ENCODE results near the gene CIZ1. TPM values are rescaled to one million over a fixed set of nuclear protein-coding genes. Genes with fewer than 3 reads are reported as not detected.
A peak's percentile ranks its signal among the peaks of the same experiment; 100 is the strongest.

The CIZ1 gene
- total and polyA plus RNA-seq, 4 donors = 18.5 to 157 (median 90.8) TPM

- DNase-seq (ENCODE audit: low read depth in 4 of 6, low spot score in 6 of 6) = no peak
- Histone ChIP-seq H3K36me3 (ENCODE audit: control insufficient read depth, insufficient read depth, low read length) (peaks cover 78% of the 10 kb centered on the region), H3K9me3 (ENCODE audit: control insufficient read depth, insufficient read depth, low read length) (no peaks in the 10 kb centered on the region), H3K4me1 (ENCODE audit: control insufficient read depth, insufficient read depth, low read length) (peaks cover 11% of the 10 kb centered on the region), H3K4me3 (ENCODE audit: low read depth, low read length) (no peak overlapping the region), H3K27ac (ENCODE audit: low read depth, low read length) (no peak overlapping the region), H3K27me3 (ENCODE audit: control insufficient read depth, insufficient read depth, low read length) (no peaks in the 10 kb centered on the region)
- 95% methylated on average over 9 of the region's 13 CpGs for WGBS (ENCODE audit: insufficient coverage)
Measured at GRCh38 chr9:128222880-128223670, 31.7 kb upstream of the CIZ1 start.

- 91% methylated on average over 9 of the region's 10 CpGs for WGBS (ENCODE audit: insufficient coverage)
- Histone ChIP-seq H3K27ac (ENCODE audit: low read depth, low read length) (no peak overlapping the region), H3K27me3 (ENCODE audit: control insufficient read depth, insufficient read depth, low read length) (no peaks in the 10 kb centered on the region), H3K36me3 (ENCODE audit: control insufficient read depth, insufficient read depth, low read length) (peaks cover 76% of the 10 kb centered on the region), H3K4me1 (ENCODE audit: control insufficient read depth, insufficient read depth, low read length) (peaks cover 20% of the 10 kb centered on the region), H3K9me3 (ENCODE audit: control insufficient read depth, insufficient read depth, low read length) (no peaks in the 10 kb centered on the region), H3K4me3 (ENCODE audit: low read depth, low read length) (no peak overlapping the region)
- DNase-seq (ENCODE audit: low read depth in 4 of 6, low spot score in 6 of 6) = no peak
Measured at GRCh38 chr9:128222026-128222425, 30.7 kb upstream of the CIZ1 start.

DNA sequence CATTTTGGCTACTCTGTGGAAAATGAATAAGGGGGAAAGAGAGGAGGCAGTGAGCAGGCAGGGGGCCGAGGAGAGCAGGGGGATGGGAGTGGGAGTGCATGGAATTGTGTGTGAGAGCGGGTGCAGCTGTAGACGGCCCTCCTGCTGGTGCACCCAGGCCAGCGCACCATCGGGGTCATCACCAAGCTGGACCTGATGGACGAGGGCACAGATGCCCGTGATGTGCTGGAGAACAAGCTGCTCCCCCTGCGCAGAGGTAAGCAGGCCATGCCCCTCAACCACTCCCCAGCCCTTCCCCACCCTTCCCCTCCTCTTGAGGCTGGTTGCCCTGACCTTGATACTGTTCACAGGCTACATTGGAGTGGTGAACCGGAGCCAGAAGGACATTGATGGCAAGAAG, 28.5 kb upstream of the CIZ1 start:
- H3K9me3 ChIP-seq (ENCODE audit: control insufficient read depth, insufficient read depth, low read length) = no peaks in the 10 kb centered on the region
- peaks cover 38% of the 10 kb centered on the region for H3K4me1 ChIP-seq (ENCODE audit: control insufficient read depth, insufficient read depth, low read length)
- H3K27me3 ChIP-seq (ENCODE audit: control insufficient read depth, insufficient read depth, low read length) = no peaks in the 10 kb centered on the region
- peaks cover 64% of the 10 kb centered on the region for H3K36me3 ChIP-seq (ENCODE audit: control insufficient read depth, insufficient read depth, low read length)
- H3K4me3 ChIP-seq (ENCODE audit: low read depth, low read length) = no peak overlapping the region
- H3K27ac ChIP-seq (ENCODE audit: low read depth, low read length) = no peak overlapping the region
- DNase-seq (ENCODE audit: low read depth in 4 of 6, low spot score in 6 of 6) = no peak
- 95% methylated on average over 8 of the region's 9 CpGs for WGBS (ENCODE audit: insufficient coverage)

- peak overlapping the region; percentile 26 for H3K4me3 ChIP-seq (ENCODE audit: low read depth, low read length)
- 18% methylated on average over 47 of the region's 47 CpGs for WGBS (ENCODE audit: insufficient coverage)
- no peaks in the 10 kb centered on the region for H3K9me3 ChIP-seq (ENCODE audit: control insufficient read depth, insufficient read depth, low read length)
- DNase-seq (ENCODE audit: low read depth in 4 of 6, low spot score in 6 of 6) = peak in 4 of 6 donors; percentile 50 to 97 (median 76)
- H3K36me3 ChIP-seq (ENCODE audit: control insufficient read depth, insufficient read depth, low read length) = peaks cover 60% of the 10 kb centered on the region
- H3K27me3 ChIP-seq (ENCODE audit: control insufficient read depth, insufficient read depth, low read length) = no peaks in the 10 kb centered on the region
- H3K27ac ChIP-seq (ENCODE audit: low read depth, low read length) = no peak overlapping the region
- H3K4me1 ChIP-seq (ENCODE audit: control insufficient read depth, insufficient read depth, low read length) = peaks cover 46% of the 10 kb centered on the region
Measured at GRCh38 chr9:128218518-128219389, 27.4 kb upstream of the CIZ1 start.

- 65% methylated on average over 9 of the region's 11 CpGs for WGBS (ENCODE audit: insufficient coverage)
- no peak overlapping the region for H3K27ac ChIP-seq (ENCODE audit: low read depth, low read length)
- H3K9me3 ChIP-seq (ENCODE audit: control insufficient read depth, insufficient read depth, low read length) = no peaks in the 10 kb centered on the region
Measured at GRCh38 chr9:128218172-128218517, 26.8 kb upstream of the CIZ1 start.

GRCh38 chr9:128216781-128217553, 25.6 kb upstream of the CIZ1 start:
- peaks cover 49% of the 10 kb centered on the region for H3K36me3 ChIP-seq (ENCODE audit: control insufficient read depth, insufficient read depth, low read length)
- no peak for DNase-seq (ENCODE audit: low read depth in 4 of 6, low spot score in 6 of 6)
- no peaks in the 10 kb centered on the region for H3K9me3 ChIP-seq (ENCODE audit: control insufficient read depth, insufficient read depth, low read length)
- no peaks in the 10 kb centered on the region for H3K27me3 ChIP-seq (ENCODE audit: control insufficient read depth, insufficient read depth, low read length)
- peak overlapping the region; percentile 7 for H3K27ac ChIP-seq (ENCODE audit: low read depth, low read length)
- no peak overlapping the region for H3K4me3 ChIP-seq (ENCODE audit: low read depth, low read length)
- WGBS (ENCODE audit: insufficient coverage) = 87% methylated on average over 14 of the region's 16 CpGs
- peaks cover 46% of the 10 kb centered on the region for H3K4me1 ChIP-seq (ENCODE audit: control insufficient read depth, insufficient read depth, low read length)

More at GRCh38 chr9:128218172-128218517, 26.8 kb upstream of the CIZ1 start:
- peaks cover 55% of the 10 kb centered on the region for H3K36me3 ChIP-seq (ENCODE audit: control insufficient read depth, insufficient read depth, low read length)
- H3K4me3 ChIP-seq (ENCODE audit: low read depth, low read length) = peak overlapping the region; percentile 26
- H3K27me3 ChIP-seq (ENCODE audit: control insufficient read depth, insufficient read depth, low read length) = no peaks in the 10 kb centered on the region
- no peak for DNase-seq (ENCODE audit: low read depth in 4 of 6, low spot score in 6 of 6)
- peaks cover 46% of the 10 kb centered on the region for H3K4me1 ChIP-seq (ENCODE audit: control insufficient read depth, insufficient read depth, low read length)

DNA sequence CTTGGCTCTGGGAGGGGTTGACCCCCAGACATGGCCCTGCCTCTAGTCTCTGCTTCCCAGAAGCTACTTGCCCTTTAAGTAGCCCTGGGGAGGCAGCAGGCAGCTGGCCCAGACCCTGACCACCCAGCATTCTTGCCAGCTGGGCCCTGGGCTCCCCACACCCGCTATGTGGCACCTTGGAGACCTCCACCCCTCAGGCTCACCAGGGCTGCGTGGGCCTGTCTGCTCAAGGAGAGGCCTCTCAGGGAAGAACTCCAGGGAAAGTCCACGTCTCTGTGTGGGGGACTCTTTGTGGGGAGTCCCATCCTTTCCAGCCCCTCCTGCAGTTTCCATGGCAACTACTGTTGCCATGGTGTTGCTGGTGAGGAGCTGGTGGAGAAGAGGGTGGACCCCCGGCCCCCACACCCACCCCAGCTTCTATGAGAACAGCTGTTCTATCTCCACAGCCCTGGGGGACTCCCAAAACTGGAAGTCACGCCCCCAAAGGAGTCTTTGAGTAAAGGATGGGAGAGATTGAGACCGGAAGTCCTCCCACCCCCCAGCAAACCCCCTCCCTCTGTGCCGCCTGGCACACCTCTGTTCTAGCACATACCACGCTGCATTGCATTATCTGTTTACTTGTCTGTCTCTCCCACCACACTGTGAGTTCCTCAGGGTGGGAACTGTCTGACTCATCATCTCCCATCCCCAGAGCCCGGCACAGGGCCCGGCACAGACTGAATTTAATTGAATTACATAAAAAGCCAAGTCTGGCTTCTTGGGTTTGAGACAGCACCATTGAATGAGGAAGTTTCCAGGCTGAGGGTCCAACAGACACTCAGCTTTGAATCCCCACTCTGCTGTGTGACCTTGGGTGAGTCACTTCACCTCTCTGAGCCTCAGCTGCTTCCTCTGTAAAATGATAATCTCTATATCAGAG, 24.4 kb upstream of the CIZ1 start:
- DNase-seq (ENCODE audit: low read depth in 4 of 6, low spot score in 6 of 6) = peak in 2 of 6 donors; percentile 34 to 35
- Histone ChIP-seq H3K4me3 (ENCODE audit: low read depth, low read length) (no peak overlapping the region), H3K9me3 (ENCODE audit: control insufficient read depth, insufficient read depth, low read length) (no peaks in the 10 kb centered on the region), H3K4me1 (ENCODE audit: control insufficient read depth, insufficient read depth, low read length) (peaks cover 51% of the 10 kb centered on the region), H3K27ac (ENCODE audit: low read depth, low read length) (no peak overlapping the region), H3K27me3 (ENCODE audit: control insufficient read depth, insufficient read depth, low read length) (no peaks in the 10 kb centered on the region), H3K36me3 (ENCODE audit: control insufficient read depth, insufficient read depth, low read length) (peaks cover 40% of the 10 kb centered on the region)
- 50% methylated on average over 2 of the region's 10 CpGs for WGBS (ENCODE audit: insufficient coverage)

DNA sequence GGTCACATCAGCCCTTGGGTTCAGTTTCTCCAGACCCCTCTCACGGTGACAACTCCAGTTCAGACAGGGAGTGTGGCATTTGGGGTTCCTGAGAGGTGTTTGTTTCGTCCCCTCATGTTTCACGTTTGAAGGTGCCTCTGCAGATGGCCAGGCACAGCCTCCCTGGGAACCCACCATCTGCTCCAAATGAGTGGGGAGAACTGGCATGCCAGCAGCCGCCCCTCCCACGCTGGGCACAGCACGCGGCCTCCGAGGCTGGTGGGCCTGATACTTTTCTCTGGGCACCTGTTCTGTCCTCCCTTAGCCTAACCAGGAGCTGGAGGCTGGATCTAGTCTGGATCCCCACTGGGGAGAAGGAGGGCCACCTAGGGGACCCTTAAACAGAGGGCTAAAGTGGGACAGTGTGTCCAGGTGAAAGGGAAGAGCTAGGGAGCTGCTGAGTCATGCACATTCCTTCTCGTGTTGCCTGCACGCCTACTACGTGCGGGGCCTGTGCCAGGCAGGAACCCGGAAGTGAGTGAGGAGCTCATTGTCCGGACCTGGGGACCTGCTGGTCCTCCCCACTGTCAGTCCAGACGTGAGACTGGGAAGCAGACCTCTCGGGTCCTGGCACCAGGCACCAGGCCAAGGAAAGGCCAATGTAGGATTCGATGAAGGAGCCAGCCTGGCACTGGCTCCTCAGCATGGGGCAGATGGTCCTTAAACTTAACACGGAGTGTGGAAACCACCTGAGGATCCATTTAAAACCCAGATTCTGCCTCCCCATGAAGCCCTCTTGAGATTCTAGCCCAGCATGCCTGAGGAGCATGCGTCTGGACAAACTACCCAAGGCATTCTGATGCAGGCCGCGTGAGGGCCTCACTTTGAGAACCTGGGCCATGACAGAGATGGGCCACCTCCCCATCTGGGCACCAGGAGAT, 23.5 kb upstream of the CIZ1 start:
- Histone ChIP-seq H3K4me3 (ENCODE audit: low read depth, low read length) (no peak overlapping the region), H3K27ac (ENCODE audit: low read depth, low read length) (no peak overlapping the region), H3K4me1 (ENCODE audit: control insufficient read depth, insufficient read depth, low read length) (peaks cover 51% of the 10 kb centered on the region), H3K27me3 (ENCODE audit: control insufficient read depth, insufficient read depth, low read length) (no peaks in the 10 kb centered on the region), H3K9me3 (ENCODE audit: control insufficient read depth, insufficient read depth, low read length) (no peaks in the 10 kb centered on the region), H3K36me3 (ENCODE audit: control insufficient read depth, insufficient read depth, low read length) (peaks cover 34% of the 10 kb centered on the region)
- no peak for DNase-seq (ENCODE audit: low read depth in 4 of 6, low spot score in 6 of 6)
- WGBS (ENCODE audit: insufficient coverage) = 70% methylated on average over 20 of the region's 21 CpGs

Measured in spinal cord (tissue), 10 donors.